ENCODE results near the gene HES5.

The HES5 gene, protein sequence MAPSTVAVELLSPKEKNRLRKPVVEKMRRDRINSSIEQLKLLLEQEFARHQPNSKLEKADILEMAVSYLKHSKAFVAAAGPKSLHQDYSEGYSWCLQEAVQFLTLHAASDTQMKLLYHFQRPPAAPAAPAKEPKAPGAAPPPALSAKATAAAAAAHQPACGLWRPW

DNA sequence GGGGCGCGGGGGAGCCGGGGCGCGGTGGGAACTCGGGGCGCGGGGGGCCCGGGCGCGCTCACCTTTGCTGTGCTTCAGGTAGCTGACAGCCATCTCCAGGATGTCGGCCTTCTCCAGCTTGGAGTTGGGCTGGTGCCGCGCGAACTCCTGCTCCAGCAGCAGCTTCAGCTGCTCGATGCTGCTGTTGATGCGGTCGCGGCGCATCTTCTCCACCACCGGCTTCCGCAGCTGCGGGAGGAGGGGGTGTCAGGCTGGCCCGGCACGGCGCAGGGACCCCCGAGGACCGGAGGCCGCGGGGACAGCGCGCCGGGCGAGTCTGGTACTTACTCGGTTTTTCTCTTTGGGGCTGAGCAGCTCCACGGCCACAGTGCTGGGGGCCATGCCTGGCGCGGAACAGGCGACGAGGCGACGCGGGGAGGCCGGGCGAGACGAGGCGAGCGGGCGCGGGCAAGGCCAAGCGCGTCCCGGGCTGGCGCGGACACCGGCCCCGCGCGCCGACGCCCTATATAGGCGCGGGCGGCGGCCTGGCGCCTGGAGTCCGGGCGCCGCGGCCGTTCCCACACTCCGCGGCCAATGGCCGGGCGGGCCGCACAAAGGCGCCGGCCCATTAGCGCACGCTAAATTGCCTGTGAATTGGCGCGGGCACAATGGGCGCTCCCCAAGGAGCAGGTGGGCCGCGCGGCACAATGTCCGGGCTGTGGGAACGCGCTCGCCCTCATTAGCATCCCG is at the start of gene HES5:
Gene HES5 (minus strand): TSS at position 480 of the 729 bp plus-strand sequence. CDS start 99 bp downstream, at position 381.
- no peak within 1 kb of the TSS for H3K4me3 ChIP-seq (ENCODE audit: low read depth, low read length)
- TF ChIP-seq, protein P1, sequence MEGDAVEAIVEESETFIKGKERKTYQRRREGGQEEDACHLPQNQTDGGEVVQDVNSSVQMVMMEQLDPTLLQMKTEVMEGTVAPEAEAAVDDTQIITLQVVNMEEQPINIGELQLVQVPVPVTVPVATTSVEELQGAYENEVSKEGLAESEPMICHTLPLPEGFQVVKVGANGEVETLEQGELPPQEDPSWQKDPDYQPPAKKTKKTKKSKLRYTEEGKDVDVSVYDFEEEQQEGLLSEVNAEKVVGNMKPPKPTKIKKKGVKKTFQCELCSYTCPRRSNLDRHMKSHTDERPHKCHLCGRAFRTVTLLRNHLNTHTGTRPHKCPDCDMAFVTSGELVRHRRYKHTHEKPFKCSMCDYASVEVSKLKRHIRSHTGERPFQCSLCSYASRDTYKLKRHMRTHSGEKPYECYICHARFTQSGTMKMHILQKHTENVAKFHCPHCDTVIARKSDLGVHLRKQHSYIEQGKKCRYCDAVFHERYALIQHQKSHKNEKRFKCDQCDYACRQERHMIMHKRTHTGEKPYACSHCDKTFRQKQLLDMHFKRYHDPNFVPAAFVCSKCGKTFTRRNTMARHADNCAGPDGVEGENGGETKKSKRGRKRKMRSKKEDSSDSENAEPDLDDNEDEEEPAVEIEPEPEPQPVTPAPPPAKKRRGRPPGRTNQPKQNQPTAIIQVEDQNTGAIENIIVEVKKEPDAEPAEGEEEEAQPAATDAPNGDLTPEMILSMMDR (IDR thresholded peaks at IDR 0.05; ENCODE audit: borderline replicate concordance, insufficient read depth, low read depth, low read length): no peak

DNA sequence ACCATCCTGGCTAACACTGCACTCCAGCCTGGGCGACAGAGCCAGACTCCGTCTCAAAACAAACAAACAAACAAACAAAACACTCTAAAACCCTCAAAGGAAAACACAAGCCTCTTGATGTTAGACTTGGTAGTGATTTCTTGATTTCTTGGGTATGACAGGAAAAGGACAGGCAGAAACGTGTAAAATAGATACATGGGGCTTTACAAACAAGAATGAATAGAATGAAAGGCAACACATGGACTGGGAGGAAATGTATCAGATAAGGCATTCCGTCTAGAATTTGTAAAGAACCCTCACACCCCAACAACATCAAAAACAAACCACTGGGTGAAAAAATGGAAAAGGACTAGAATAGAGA is 48.7 kb upstream of the HES5 start:
- TF ChIP-seq, protein P1 (IDR thresholded peaks at IDR 0.05; ENCODE audit: borderline replicate concordance, insufficient read depth, low read depth, low read length): no peak
- H3K4me3 ChIP-seq (ENCODE audit: low read depth, low read length): peak overlapping the region; percentile 55

DNA sequence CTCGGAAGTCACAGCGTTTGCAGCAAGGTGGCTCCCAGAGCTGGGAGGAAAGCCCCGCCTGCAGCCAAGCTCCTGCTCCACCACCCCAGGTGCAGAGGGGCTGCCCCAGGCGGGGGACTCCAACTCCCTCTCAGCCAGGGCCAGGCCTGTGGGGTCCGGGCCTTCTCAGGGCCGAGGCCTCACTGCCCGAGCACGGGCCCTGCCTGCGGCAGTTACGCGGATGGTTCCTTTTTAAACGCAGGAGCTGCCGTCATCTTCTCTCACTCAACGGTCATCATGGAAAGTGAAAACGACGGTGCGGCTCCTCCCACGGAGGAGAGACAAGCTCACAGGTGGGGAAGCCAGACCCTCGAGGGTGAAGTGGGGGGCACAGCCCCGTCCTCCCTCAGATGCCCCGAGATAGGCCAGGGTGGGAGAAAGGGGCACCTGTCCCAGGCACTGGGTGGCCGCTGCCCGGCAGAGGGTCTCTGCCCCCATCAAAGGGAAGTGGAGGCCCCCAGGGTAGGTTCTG is 47.6 kb upstream of the HES5 start:
- peak overlapping the region; percentile 55 for H3K4me3 ChIP-seq (ENCODE audit: low read depth, low read length)

DNA sequence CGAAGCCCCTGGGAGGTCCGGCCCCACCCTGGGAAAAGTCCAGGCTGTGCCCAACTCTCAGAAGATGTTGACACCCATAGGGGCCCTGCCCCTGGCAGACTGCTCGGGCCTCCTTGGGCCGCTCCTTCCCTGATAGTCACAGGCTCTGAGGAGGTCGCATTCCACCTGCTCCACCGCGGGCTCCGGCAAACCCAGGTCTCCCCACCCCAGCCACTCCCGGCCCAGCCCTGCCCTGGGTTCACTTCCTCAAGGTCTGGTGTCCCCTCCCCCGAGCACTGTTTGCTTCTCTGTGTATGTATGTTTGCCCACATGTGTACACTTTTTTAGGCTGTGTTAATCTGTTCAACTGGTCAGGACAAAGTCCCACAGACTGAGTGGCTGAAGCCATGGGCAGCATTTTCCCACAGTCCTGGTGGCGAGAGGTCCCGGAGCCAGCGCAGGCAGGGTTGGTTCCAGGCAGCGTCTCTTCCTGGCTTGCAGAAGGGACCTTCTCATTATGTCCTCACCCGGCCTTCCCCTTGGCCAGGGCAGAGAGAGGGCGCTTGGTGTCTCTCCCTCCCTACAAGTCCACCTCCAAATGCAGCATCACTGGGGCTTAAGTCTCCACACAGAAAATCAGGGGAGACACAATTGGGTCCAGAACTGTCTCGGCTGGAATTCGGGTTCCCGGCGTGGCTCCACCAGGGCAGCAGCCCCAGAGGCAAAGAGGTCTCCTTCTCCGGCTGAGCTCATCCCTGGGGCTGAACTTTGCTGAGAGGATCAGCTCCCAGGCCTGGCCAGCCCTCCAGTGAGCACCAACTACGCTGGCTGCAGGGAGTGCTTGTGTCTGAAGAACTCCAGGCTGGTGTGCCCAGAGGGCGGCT is 46.0 kb upstream of the HES5 start:
- H3K4me3 ChIP-seq (ENCODE audit: low read depth, low read length): peak overlapping the region; percentile 12
- TF ChIP-seq, protein P1 (IDR thresholded peaks at IDR 0.05; ENCODE audit: borderline replicate concordance, insufficient read depth, low read depth, low read length): no peak

DNA sequence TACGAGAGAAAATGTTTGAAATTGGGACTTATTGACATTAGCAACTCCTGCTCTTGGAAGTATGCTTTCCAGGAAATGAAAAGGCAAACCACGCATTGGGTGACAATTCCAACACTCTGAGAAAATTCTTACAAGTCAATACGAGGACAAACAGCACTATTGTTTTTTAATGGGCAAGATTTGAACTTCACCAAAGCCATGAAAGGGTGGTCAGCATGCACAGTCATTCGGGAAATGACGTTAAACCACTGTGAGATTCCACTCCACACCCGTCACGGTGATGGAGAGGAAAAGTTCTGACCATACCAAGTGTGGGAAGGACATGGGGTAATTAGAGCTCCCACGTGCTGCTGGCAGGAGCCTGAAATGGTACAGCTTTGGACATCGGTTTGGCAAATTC is 44.3 kb upstream of the HES5 start:
- H3K4me3 ChIP-seq (ENCODE audit: low read depth, low read length): no peak overlapping the region
- TF ChIP-seq, protein P1 (IDR thresholded peaks at IDR 0.05; ENCODE audit: borderline replicate concordance, insufficient read depth, low read depth, low read length): no peak

DNA sequence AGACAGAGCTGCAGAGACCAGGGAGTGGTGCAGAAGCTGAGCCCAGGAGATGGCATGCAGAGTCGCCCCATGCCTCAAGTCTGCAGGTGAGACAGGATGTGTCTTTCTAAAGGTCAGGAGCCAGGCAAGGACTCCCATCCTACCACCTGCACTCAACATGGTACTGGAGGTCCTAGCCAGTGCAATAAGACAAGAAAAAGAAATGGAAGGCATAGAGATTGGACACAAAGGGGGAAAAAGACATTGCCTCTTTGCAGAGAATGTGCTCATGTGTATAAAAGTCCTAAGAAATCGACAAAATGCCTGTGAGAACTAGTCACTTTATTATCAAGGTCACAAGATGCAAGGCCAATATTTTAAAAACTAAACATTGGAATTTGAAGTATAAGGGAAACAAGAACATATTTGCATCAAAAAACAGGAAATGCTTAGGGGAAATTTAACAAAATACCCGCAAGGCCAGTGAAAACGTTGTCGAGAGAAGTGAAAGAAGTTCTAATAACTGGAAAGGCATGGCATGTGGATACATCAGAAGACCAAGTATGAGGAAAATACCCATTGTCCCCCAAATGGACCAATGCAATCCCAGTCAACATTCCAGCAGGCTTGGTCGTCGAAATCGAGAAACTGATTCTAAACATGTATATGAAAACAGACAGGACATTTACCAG is 43.3 kb upstream of the HES5 start:
- TF ChIP-seq, protein P1 (IDR thresholded peaks at IDR 0.05; ENCODE audit: borderline replicate concordance, insufficient read depth, low read depth, low read length): no peak
- no peak overlapping the region for H3K4me3 ChIP-seq (ENCODE audit: low read depth, low read length)

DNA sequence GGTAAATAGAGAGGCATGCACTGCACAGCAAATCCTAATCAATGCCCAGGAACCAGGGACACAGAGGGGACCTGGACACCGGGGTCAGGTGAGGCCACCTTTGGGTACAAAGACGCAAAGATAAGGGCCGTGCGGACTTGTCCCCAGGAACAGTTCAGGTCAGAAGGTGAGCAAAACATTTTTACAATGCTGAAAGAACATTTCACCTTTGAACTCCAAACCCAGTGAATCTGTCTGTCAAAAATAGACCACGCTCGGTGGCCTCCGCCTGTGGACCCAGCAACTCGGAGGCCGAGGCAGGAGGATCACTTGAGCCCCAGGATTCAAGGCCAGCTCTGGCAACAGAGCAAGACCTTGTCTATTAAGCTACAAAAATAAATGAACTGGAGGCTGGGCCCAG is 41.3 kb upstream of the HES5 start:
- no peak overlapping the region for H3K4me3 ChIP-seq (ENCODE audit: low read depth, low read length)
- TF ChIP-seq, protein P1 (IDR thresholded peaks at IDR 0.05; ENCODE audit: borderline replicate concordance, insufficient read depth, low read depth, low read length): no peak

Data from GM12875 (cell line).